IMR-90 (cell line): ENCODE results near the gene CHMP5. TPM values are rescaled to one million over a fixed set of nuclear protein-coding genes. Genes with fewer than 3 reads are reported as not detected.

Experiments
- ATAC-seq: fragments of 200-7000 bp; cut with Tn5 transposase; 2 replicates; pipeline ENCODE4 v1.9.1; 2020; ENCODE audit warnings: low read depth, mild to moderate bottlenecking, moderate library complexity
- BruUV-seq: library from RNA; stranded (reverse); fragments of 400-500 nt; replicated peaks from 2 replicates; lab custom pipeline; 2021; lab: Mats Ljungman, UMichigan
- CTCF ChIA-PET: fragments of 300-600 bp; formaldehyde crosslinking; extraction: SDS; loops from one replicate; lab custom pipeline; 2021; ENCODE audit warnings: antibody characterized with exemption; lab: Yijun Ruan, JAX
- POLR2A ChIA-PET: fragments of 300-600 bp; sonication (Branson Sonifier 250); formaldehyde crosslinking; loops from one replicate; lab custom pipeline; 2022; ENCODE audit warnings: antibody characterized with exemption; ENCODE audit not compliant: unreplicated experiment; lab: Charles Lee
- DNase-seq: peaks from one replicate; pipeline ENCODE4 v3.0.0; 2013
- H2AFZ ChIP-seq: replicated peaks from 2 replicates; pipeline ENCODE3; 2013; ENCODE audit warnings: low read length, mild to moderate bottlenecking; ENCODE audit not compliant: poor library complexity
- H2AK5ac ChIP-seq: 2 replicates; pipeline ENCODE4 v1.6.1; 2013; ENCODE audit warnings: low read depth, low read length, inconsistent platforms
- H2AK9ac ChIP-seq: replicated peaks from 2 replicates; pipeline ENCODE3; 2013; ENCODE audit warnings: mild to moderate bottlenecking, low read depth, low read length, moderate library complexity; ENCODE audit not compliant: poor library complexity
- H2BK120ac ChIP-seq: 2 replicates; pipeline ENCODE4 v1.6.1; 2013; ENCODE audit warnings: low read depth, low read length, inconsistent platforms
- H2BK15ac ChIP-seq: 3 replicates; pipeline ENCODE4 v1.6.1; 2013; ENCODE audit warnings: low read depth, low read length, inconsistent platforms
- H2BK20ac ChIP-seq: 2 replicates; pipeline ENCODE4 v1.6.1; 2013; ENCODE audit warnings: low read depth, mild to moderate bottlenecking, inconsistent platforms, low read length, moderate library complexity
- H2BK5ac ChIP-seq: 2 replicates; pipeline ENCODE4 v1.6.1; 2013; ENCODE audit warnings: mild to moderate bottlenecking, low read depth, low read length, inconsistent platforms; ENCODE audit not compliant: poor library complexity, severe bottlenecking
- H3K14ac ChIP-seq: replicated peaks from 2 replicates; pipeline ENCODE4 v1.6.1; 2013; ENCODE audit warnings: low read depth, low read length, inconsistent platforms
- H3K18ac ChIP-seq: 2 replicates; pipeline ENCODE4 v1.6.1; 2013; ENCODE audit warnings: low read depth, low read length, control low read depth
- H3K23ac ChIP-seq: 2 replicates; pipeline ENCODE4 v1.6.1; 2013; ENCODE audit warnings: low read depth, low read length, inconsistent platforms
- H3K27ac ChIP-seq: 2 replicates; pipeline ENCODE4 v1.5.1; 2013; ENCODE audit warnings: mild to moderate bottlenecking, control low read depth, low read length; ENCODE audit not compliant: insufficient read depth
- H3K27me3 ChIP-seq: 2 replicates; pipeline ENCODE4 v1.6.1; 2013; ENCODE audit warnings: low read length; ENCODE audit not compliant: control insufficient read depth, insufficient read depth
- H3K36me3 ChIP-seq: 2 replicates; pipeline ENCODE4 v1.6.1; 2013; ENCODE audit warnings: low read length, mixed read lengths; ENCODE audit not compliant: control insufficient read depth, insufficient read depth
- H3K4ac ChIP-seq: 2 replicates; pipeline ENCODE4 v1.6.1; 2013; ENCODE audit warnings: low read depth, low read length, inconsistent platforms
- H3K4me1 ChIP-seq: 2 replicates; pipeline ENCODE4 v1.6.1; 2013; ENCODE audit warnings: low read length, mixed read lengths; ENCODE audit not compliant: control insufficient read depth, insufficient read depth
- H3K4me2 ChIP-seq: 2 replicates; pipeline ENCODE4 v1.6.1; 2013; ENCODE audit warnings: low read depth, mild to moderate bottlenecking, control low read depth, low read length, moderate library complexity
- H3K4me3 ChIP-seq: 2 replicates; pipeline ENCODE4 v1.5.1; 2013; ENCODE audit warnings: low read depth, mild to moderate bottlenecking, control low read depth, low read length, moderate library complexity; ENCODE audit not compliant: insufficient read depth
- H3K56ac ChIP-seq: 2 replicates; pipeline ENCODE4 v1.6.1; 2013; ENCODE audit warnings: low read length, inconsistent platforms; ENCODE audit not compliant: insufficient read depth; ENCODE audit errors: extremely low read depth
- H3K79me1 ChIP-seq, 2 experiments: 2 replicates each; pipeline ENCODE4 v1.6.1; 2013; ENCODE audit warnings: low read length in 2 of 2, inconsistent platforms in 1 of 2, low read depth in 1 of 2
- H3K9ac ChIP-seq: 2 replicates; pipeline ENCODE4 v1.6.1; 2013; ENCODE audit warnings: low read depth, low read length, control low read depth
- H3K9me1 ChIP-seq: 2 replicates; pipeline ENCODE4 v1.6.1; 2013; ENCODE audit warnings: low read length, inconsistent platforms; ENCODE audit not compliant: insufficient read depth
- H3K9me3 ChIP-seq: 2 replicates; pipeline ENCODE4 v1.6.1; 2013; ENCODE audit warnings: low read length; ENCODE audit not compliant: control insufficient read depth, insufficient read depth
- H4K20me1 ChIP-seq: 2 replicates; pipeline ENCODE4 v1.6.1; 2013; ENCODE audit warnings: low read length, inconsistent platforms; ENCODE audit not compliant: insufficient read depth
- H4K5ac ChIP-seq: 2 replicates; pipeline ENCODE4 v1.6.1; 2013; ENCODE audit warnings: mild to moderate bottlenecking, low read depth, low read length, control low read depth
- H4K8ac ChIP-seq, 2 experiments: 2 replicates each; pipeline ENCODE4 v1.6.1; 2013; ENCODE audit warnings: low read depth in 2 of 2, low read length in 2 of 2, control low read depth in 1 of 2, inconsistent platforms in 1 of 2
- H4K91ac ChIP-seq: 2 replicates; pipeline ENCODE4 v1.6.1; 2013; ENCODE audit warnings: low read depth, low read length, inconsistent platforms; ENCODE audit not compliant: insufficient read depth
- BHLHE40 ChIP-seq: fragments of 150-350 bp; IDR thresholded peaks from 2 replicates; pipeline ENCODE4 v1.6.1; 2016; ENCODE audit warnings: mild to moderate bottlenecking, low read depth, low read length
- CEBPB ChIP-seq: IDR thresholded peaks from 2 replicates; pipeline ENCODE4 v1.6.1; 2012; ENCODE audit warnings: low read depth, low read length, improper control_type of control experiment
- CHD1 ChIP-seq: IDR thresholded peaks from 2 replicates; pipeline ENCODE4 v1.6.1; 2012; ENCODE audit warnings: low read depth, low read length, improper control_type of control experiment
- FOS ChIP-seq: fragments of 150-350 bp; IDR thresholded peaks from 2 replicates; pipeline ENCODE4 v1.6.1; 2016; ENCODE audit warnings: low read depth, low read length
- MAFK ChIP-seq: IDR thresholded peaks from 2 replicates; pipeline ENCODE4 v1.6.1; 2012; ENCODE audit warnings: low read depth, low read length, improper control_type of control experiment
- MAZ ChIP-seq: IDR thresholded peaks from 2 replicates; pipeline ENCODE4 v1.6.1; 2012; ENCODE audit warnings: low read depth, mild to moderate bottlenecking, low read length, improper control_type of control experiment, moderate library complexity, borderline replicate concordance
- MXI1 ChIP-seq: IDR thresholded peaks from 2 replicates; pipeline ENCODE4 v1.6.1; 2012; ENCODE audit warnings: low read depth, mild to moderate bottlenecking, low read length, moderate library complexity, borderline replicate concordance
- NFE2L2 ChIP-seq: fragments of 150-350 bp; IDR thresholded peaks from 2 replicates; pipeline ENCODE4 v1.6.1; 2016; ENCODE audit warnings: low read depth, mild to moderate bottlenecking, low read length
- POLR2A ChIP-seq: IDR thresholded peaks from 2 replicates; pipeline ENCODE4 v1.6.1; 2012; ENCODE audit warnings: mild to moderate bottlenecking, low read depth, low read length
- RAD21 ChIP-seq: IDR thresholded peaks from 2 replicates; pipeline ENCODE4 v1.6.1; 2012; ENCODE audit warnings: low read length, improper control_type of control experiment
- RCOR1 ChIP-seq: IDR thresholded peaks from 2 replicates; pipeline ENCODE4 v1.6.1; 2012; ENCODE audit warnings: mild to moderate bottlenecking, low read length, improper control_type of control experiment; ENCODE audit not compliant: insufficient replicate concordance
- RFX5 ChIP-seq: IDR thresholded peaks from 2 replicates; pipeline ENCODE4 v1.8.0; 2012; ENCODE audit warnings: low read depth, mild to moderate bottlenecking, low read length, moderate library complexity
- SMC3 ChIP-seq: fragments of 150-350 bp; IDR thresholded peaks from 2 replicates; pipeline ENCODE4 v1.6.1; 2016; ENCODE audit warnings: low read depth, mild to moderate bottlenecking, antibody characterized with exemption, low read length, moderate library complexity
- USF2 ChIP-seq: fragments of 150-350 bp; IDR thresholded peaks from 2 replicates; pipeline ENCODE4 v1.6.1; 2017; ENCODE audit warnings: mild to moderate bottlenecking, antibody characterized with exemption, low read length, low read depth
- WGBS, 2 experiments: methylation state at CpG; one replicate each; pipeline versions ENCODE4 v1.1.5 to v1.1.7; 2013; ENCODE audit warnings: missing lambda C conversion rate in 2 of 2; ENCODE audit not compliant: insufficient read length in 1 of 2; ENCODE audit errors: extremely low coverage in 2 of 2; 5-methylcytosine and 5-hydroxymethylcytosine counted together
- dilution Hi-C: fragments of 300-500 bp; cut with HindIII; formaldehyde crosslinking; loops from one replicate; pipeline ENCODE4 v1.14.3; 2018; ENCODE audit warnings: low sequenced_read_pairs; ENCODE audit not compliant: unreplicated experiment
- in situ Hi-C: fragments of 300-500 bp; cut with MboI; formaldehyde crosslinking; loops from 3 replicates; pipeline ENCODE4 v1.14.3; 2019; ENCODE audit warnings: low sequenced_read_pairs, inconsistent platforms, mixed read lengths
- intact Hi-C: fragments of 100-400 bp; cut with micrococcal nuclease; formaldehyde crosslinking; loops from 2 replicates; pipeline ENCODE4 v1.10.0; 2022
- polyA plus RNA-seq, 3 experiments: library from polyadenylated mRNA; depleted of rRNA; stranded (reverse); fragments of >200 nt; gene quantifications; 2 replicates each; pipeline ENCODE4 v1.2.3, GENCODE V29; 2012; ENCODE audit warnings: low replicate concordance in 1 of 3
- total RNA-seq: library from RNA; depleted of rRNA; stranded (reverse); fragments of >200 nt; gene quantifications from 2 replicates; pipeline ENCODE4 v1.2.3, GENCODE V29; 2012

The CHMP5 gene
- total and polyA plus RNA-seq, 2 of the 4 experiments (the other 2 are of a cell fraction) = 70.6 to 80.8 TPM

- Histone ChIP-seq H4K91ac (no peak overlapping the region), H3K4me2 (no peak overlapping the region), H3K9me3 (no peaks in the 10 kb centered on the region), H2BK20ac (no peak overlapping the region), H3K27ac (no peak overlapping the region), H2AK5ac (no peak overlapping the region), H3K18ac (no peak overlapping the region), H3K36me3 (peaks cover 12% of the 10 kb centered on the region), H2BK5ac (no peak overlapping the region), H3K9ac (no peak overlapping the region), H3K56ac (no peak overlapping the region), H4K20me1 (no peaks in the 10 kb centered on the region), H2BK120ac (no peak overlapping the region), H2AK9ac (no peak overlapping the region), H2AFZ (no peak overlapping the region), H2BK15ac (no peak overlapping the region), H4K5ac (no peak overlapping the region), H3K79me1 (no peaks in the 10 kb centered on the region), H3K14ac (no peak overlapping the region), H3K4me3 (no peak overlapping the region), H3K9me1 (peaks cover 12% of the 10 kb centered on the region; the same call in 1 of the 2 replicates), H3K23ac (no peak overlapping the region), H3K4me1 (peaks cover 3% of the 10 kb centered on the region), H3K27me3 (no peaks in the 10 kb centered on the region), H4K8ac (no peak overlapping the region), H3K4ac (no peak overlapping the region)
- TF ChIP-seq RFX5 = no peak
- no peak for TF ChIP-seq MAFK
- TF ChIP-seq SMC3 = no peak
- TF ChIP-seq MXI1 = no peak
- TF ChIP-seq USF2 = no peak
- TF ChIP-seq MAZ = no peak
- no peak for TF ChIP-seq RCOR1
- TF ChIP-seq FOS = no peak
- TF ChIP-seq CEBPB = no peak
- TF ChIP-seq RAD21 = no peak
- no peak for TF ChIP-seq POLR2A
- TF ChIP-seq CHD1 = no peak
- TF ChIP-seq BHLHE40 = no peak
- no peak for TF ChIP-seq NFE2L2
- no CpG with 5 or more reads among the region's 3 CpGs for WGBS, 2 experiments
- no peak for DNase-seq
- dilution Hi-C loops (no loop called here), in situ Hi-C loops (no loop called here), intact Hi-C loops (no loop called here)
- ATAC-seq = no peak
- no TSS peak for BruUV-seq
- POLR2A ChIA-PET = no interaction called here
- CTCF ChIA-PET = interaction anchor here (0.6 kb wide), 1 partner anchor 14 kb away, joined by 7 read pairs; no protein-coding TSS in a partner anchor
These were observed 16.2 kb upstream of the CHMP5 start for GRCh38 chr9:33248606-33249005.
